ENCODE measurements around the gene JUN.

GRCh38 chr1:58774027-58774426, 9.8 kb downstream of the JUN start:
- TF ChIP-seq REST (IDR thresholded peaks at IDR 0.05) (no peak), TAF1 (conservative IDR thresholded peaks at IDR 0.05) (no peak), HNF4G (IDR thresholded peaks at IDR 0.05) (no peak), RAD21 (IDR thresholded peaks at IDR 0.05) (no peak)

All from liver (tissue), 2 donors.